BE2C (cell line): ENCODE data around the gene IPO13.

Source experiments
- DNase-seq: peaks from one replicate; pipeline ENCODE4 v3.0.0-alpha.2; 2020
- H3K27me3 ChIP-seq: fragments of 250-450 bp; sonication (Bioruptor Pico); 2 replicates; pipeline ENCODE4 v1.5.1; 2020; ENCODE audit warnings: mild to moderate bottlenecking
- H3K36me3 ChIP-seq: fragments of 250-450 bp; sonication (Bioruptor Pico); 2 replicates; pipeline ENCODE4 v1.5.1; 2020; ENCODE audit warnings: mild to moderate bottlenecking
- H3K4me1 ChIP-seq: fragments of 250-450 bp; sonication (Bioruptor Pico); 2 replicates; pipeline ENCODE4 v1.5.1; 2020
- H3K4me3 ChIP-seq: 2 replicates; pipeline ENCODE4 v1.5.1; 2011; ENCODE audit warnings: low read depth, low read length
- H3K9me3 ChIP-seq: fragments of 250-450 bp; sonication (Bioruptor Pico); 2 replicates; pipeline ENCODE4 v1.5.1; 2020
- CTCF ChIP-seq: IDR thresholded peaks from 2 replicates; pipeline ENCODE4 v1.5.1; 2012; ENCODE audit warnings: mild to moderate bottlenecking, low read depth, low read length

The IPO13 gene

GRCh38 chr1:43934101-43934985 is 12.4 kb upstream of the IPO13 start:
- no peaks in the 10 kb centered on the region for H3K27me3 ChIP-seq
- no peaks in the 10 kb centered on the region for H3K36me3 ChIP-seq
- DNase-seq: peak; percentile 71
- peak; percentile 77 for TF ChIP-seq CTCF
- no peaks in the 10 kb centered on the region for H3K9me3 ChIP-seq
- no peak overlapping the region for H3K4me3 ChIP-seq
- no peaks in the 10 kb centered on the region for H3K4me1 ChIP-seq

GRCh38 chr1:43934986-43935324 is 11.8 kb upstream of the IPO13 start:
- H3K4me3 ChIP-seq: no peak overlapping the region
- H3K9me3 ChIP-seq: no peaks in the 10 kb centered on the region
- no peaks in the 10 kb centered on the region for H3K27me3 ChIP-seq
- no peak for DNase-seq
- H3K36me3 ChIP-seq: no peaks in the 10 kb centered on the region
- TF ChIP-seq CTCF: no peak
- H3K4me1 ChIP-seq: no peaks in the 10 kb centered on the region

GRCh38 chr1:43935711-43936427 is 10.9 kb upstream of the IPO13 start:
- no peaks in the 10 kb centered on the region for H3K4me1 ChIP-seq
- no peaks in the 10 kb centered on the region for H3K9me3 ChIP-seq
- H3K4me3 ChIP-seq: peak overlapping the region; percentile 24
- DNase-seq: no peak
- no peak for TF ChIP-seq CTCF
- no peaks in the 10 kb centered on the region for H3K36me3 ChIP-seq
- no peaks in the 10 kb centered on the region for H3K27me3 ChIP-seq

- H3K27me3 ChIP-seq: no peaks in the 10 kb centered on the region
- no peaks in the 10 kb centered on the region for H3K4me1 ChIP-seq
- peak; percentile 55 for DNase-seq
- H3K36me3 ChIP-seq: no peaks in the 10 kb centered on the region
- peak overlapping the region; percentile 40 for H3K4me3 ChIP-seq
- no peaks in the 10 kb centered on the region for H3K9me3 ChIP-seq
- TF ChIP-seq CTCF: peak; percentile 15; the same call in 1 of the 2 replicates
Observed at GRCh38 chr1:43936431-43937151, 10.2 kb upstream of the IPO13 start.

GRCh38 chr1:43937179-43937865 is 9.4 kb upstream of the IPO13 start:
- Histone ChIP-seq H3K9me3 (no peaks in the 10 kb centered on the region), H3K4me3 (no peak overlapping the region), H3K36me3 (no peaks in the 10 kb centered on the region), H3K27me3 (no peaks in the 10 kb centered on the region), H3K4me1 (no peaks in the 10 kb centered on the region)
- no peak for DNase-seq
- no peak for TF ChIP-seq CTCF
